GM10248 (cell line): Measurements from ENCODE around the gene MAPK8IP3.

ENCODE experiments used
- CTCF ChIA-PET: fragments of 300-600 bp; sonication (Branson Sonifier 250); formaldehyde crosslinking; extraction: SDS; loops from one replicate; lab custom pipeline; 2021; ENCODE audit warnings: antibody characterized with exemption; lab: Yijun Ruan, JAX
- POLR2A ChIA-PET: fragments of 350-650 bp; sonication (Branson Sonifier 250); formaldehyde crosslinking; extraction: SDS; loops from one replicate; lab custom pipeline; 2020; ENCODE audit warnings: antibody characterized with exemption; lab: Yijun Ruan, JAX
- DNase-seq: peaks from one replicate; pipeline ENCODE4 v3.0.0; 2012; ENCODE audit errors: extremely low spot score
- TF ChIP-seq, protein P1 (sequence below): IDR thresholded peaks from 2 replicates; pipeline ENCODE4 v1.5.1; 2012; ENCODE audit warnings: mild to moderate bottlenecking, low read depth; ENCODE audit errors: extremely low read depth, missing control alignments, control extremely low read depth

Gene MAPK8IP3

DNA sequence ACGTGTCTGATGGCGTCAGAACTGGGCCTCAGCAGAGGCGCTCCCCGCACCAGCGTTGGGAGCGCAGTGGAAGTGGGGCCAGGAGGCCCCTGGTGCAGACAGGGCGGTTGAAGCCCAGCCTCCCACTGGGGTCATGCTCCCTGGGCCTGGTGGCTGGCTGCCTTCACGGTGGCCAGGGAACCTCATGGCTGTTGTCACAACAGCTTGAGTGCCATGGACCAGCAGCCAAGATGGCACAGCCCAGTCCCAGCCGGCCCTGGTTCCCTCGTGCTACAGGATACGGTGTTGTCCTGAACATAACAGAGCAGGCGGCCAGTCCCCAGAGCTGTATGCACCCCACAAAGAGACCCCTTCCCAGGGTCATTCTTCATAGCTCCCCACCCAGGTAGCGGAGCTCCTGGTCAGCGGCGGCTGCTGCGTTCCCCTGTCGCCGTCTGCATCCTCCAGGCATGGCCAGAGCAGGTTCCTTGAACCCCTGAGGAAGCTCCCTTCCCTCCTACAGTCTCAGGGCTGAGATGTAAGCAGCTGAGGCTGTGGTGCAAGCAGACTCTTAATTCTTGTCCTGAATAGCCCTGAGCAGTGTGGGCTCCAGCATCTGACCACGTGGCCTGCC, 35.7 kb downstream of the MAPK8IP3 start:
- POLR2A ChIA-PET: interaction anchor here (0.5 kb wide), 1 partner anchor 21 kb away, joined by 5 read pairs; no protein-coding TSS in a partner anchor

DNA sequence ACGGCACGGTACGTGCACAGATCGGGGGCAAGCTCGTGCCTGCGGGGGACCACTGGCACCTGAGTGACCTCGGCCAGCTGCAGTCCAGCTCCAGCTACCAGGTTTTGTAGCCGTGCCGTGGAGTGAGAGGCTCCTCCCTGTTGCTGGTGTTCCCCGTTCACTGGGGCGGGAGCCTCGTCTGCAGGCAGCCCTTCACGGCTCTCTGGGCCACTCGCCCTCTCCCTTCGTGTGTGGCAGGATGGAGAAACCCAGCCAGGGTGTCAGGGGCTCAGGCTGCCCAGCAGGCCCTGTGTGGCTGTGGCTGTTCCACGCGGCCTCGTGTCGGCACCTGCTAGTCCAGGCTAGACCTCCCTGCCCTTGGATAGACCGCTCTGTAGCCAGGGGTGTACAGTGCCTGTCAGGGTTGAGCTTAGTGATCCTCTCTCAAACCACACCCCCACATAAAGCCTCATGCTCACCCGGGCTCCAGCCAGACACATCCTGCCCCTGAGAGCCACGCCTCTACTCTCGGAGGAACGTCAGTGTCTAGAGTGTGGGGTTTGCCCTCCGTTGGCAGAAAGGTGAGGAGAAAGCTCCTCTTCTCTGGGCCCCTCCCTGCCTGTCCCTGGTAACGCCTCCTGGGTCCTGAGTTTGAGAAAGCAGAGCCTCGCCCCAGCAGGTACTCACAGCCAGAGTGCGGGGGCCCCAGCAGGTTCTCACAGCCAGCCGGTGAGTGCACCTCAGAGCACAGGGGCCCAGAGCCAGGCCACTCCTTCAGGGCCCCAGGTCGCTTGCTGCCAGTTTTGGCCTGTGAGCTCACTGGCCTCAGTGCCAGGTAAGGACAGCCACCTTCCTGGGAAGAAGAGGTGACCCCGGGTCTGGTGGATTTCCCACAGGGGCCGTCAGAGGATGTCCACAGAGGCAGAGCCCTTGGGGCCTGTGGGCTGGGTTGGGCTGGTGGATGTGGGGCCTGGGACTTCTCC, 37.7 kb downstream of the MAPK8IP3 start:
- ChIA-PET POLR2A (no interaction called here), CTCF (interaction anchor here (1.3 kb wide), 1 partner anchor 20 kb away, joined by 4 read pairs; no protein-coding TSS in a partner anchor)
- TF ChIP-seq, protein P1, sequence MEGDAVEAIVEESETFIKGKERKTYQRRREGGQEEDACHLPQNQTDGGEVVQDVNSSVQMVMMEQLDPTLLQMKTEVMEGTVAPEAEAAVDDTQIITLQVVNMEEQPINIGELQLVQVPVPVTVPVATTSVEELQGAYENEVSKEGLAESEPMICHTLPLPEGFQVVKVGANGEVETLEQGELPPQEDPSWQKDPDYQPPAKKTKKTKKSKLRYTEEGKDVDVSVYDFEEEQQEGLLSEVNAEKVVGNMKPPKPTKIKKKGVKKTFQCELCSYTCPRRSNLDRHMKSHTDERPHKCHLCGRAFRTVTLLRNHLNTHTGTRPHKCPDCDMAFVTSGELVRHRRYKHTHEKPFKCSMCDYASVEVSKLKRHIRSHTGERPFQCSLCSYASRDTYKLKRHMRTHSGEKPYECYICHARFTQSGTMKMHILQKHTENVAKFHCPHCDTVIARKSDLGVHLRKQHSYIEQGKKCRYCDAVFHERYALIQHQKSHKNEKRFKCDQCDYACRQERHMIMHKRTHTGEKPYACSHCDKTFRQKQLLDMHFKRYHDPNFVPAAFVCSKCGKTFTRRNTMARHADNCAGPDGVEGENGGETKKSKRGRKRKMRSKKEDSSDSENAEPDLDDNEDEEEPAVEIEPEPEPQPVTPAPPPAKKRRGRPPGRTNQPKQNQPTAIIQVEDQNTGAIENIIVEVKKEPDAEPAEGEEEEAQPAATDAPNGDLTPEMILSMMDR: no peak
- no peak for DNase-seq

More for the DNA sequence above, 35.7 kb downstream of the MAPK8IP3 start:
- DNase-seq: no peak
- TF ChIP-seq, protein P1: no peak
- CTCF ChIA-PET: no interaction called here

DNA sequence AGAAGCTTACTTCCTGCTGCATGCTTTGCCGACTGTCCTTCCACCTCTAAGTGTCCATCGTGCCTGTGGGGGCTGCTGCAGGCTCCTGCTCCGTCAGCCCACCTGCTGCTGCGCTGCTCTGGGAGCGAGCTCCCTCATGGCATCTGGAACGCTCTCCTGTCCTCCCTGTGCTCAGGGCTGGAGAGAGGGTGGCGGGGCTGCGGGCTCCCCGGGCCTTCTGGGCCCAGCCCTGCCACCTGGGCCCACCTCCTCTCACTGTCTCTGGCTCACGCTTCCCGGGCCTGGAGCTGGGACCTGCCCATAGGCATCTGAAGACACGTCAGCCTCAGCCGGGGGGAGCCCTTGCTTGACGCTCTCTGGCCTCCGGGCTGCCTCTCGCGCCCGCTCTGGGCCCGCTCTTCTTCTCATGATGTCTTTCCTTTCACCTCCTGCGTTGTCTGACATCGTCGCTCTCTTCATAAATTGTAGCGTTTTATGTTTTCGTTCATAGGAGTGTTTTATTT, 38.4 kb downstream of the MAPK8IP3 start:
- CTCF ChIA-PET: interaction anchor here (1.3 to 1.8 kb wide), 2 partner anchors 21 to 38 kb away, joined by 4 to 7 read pairs; partner anchors contain the start of gene MAPK8IP3
- TF ChIP-seq, protein P1: no peak
- no peak for DNase-seq
- POLR2A ChIA-PET: no interaction called here

DNA sequence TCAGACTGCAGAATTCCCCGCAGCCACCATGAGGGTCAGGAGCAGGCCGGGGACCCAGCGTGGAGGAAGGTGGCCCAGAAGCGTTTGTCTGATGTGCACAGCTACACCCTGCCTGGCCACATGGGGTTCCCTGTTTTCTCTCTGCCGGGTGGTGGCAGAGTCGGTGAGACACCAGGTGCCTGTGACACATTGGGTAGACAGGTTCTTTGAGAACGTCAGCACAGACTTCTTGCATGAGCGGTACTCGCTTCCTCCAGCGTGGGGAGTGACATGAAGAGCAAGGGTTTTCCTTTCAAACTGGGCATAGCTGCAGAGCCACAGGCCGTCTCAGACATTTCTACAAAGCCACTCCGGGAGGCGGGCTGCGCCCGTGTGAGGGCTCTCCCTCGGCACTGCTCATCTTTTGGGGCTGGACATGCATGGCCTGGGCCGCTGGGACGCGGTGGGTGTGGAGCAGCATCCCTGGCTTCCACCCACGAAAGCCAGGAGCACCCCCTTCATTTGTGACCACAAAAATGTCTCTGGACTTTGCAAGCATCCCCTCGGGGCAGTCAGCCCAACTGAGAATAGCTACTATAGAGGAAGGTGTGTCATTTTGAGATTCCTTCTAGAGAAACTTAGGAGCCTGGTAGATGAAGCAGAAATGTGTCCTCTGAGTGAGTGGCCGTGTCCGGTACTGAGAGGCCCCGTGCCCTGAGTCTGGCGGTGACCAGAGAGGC, 39.3 kb downstream of the MAPK8IP3 start:
- ChIA-PET POLR2A (no interaction called here), CTCF (interaction anchor here (1.3 to 1.8 kb wide), 3 partner anchors 13 to 39 kb away, joined by 4 to 7 read pairs (median 4); partner anchors contain the start of gene MAPK8IP3)
- no peak for DNase-seq
- TF ChIP-seq, protein P1: no peak

DNA sequence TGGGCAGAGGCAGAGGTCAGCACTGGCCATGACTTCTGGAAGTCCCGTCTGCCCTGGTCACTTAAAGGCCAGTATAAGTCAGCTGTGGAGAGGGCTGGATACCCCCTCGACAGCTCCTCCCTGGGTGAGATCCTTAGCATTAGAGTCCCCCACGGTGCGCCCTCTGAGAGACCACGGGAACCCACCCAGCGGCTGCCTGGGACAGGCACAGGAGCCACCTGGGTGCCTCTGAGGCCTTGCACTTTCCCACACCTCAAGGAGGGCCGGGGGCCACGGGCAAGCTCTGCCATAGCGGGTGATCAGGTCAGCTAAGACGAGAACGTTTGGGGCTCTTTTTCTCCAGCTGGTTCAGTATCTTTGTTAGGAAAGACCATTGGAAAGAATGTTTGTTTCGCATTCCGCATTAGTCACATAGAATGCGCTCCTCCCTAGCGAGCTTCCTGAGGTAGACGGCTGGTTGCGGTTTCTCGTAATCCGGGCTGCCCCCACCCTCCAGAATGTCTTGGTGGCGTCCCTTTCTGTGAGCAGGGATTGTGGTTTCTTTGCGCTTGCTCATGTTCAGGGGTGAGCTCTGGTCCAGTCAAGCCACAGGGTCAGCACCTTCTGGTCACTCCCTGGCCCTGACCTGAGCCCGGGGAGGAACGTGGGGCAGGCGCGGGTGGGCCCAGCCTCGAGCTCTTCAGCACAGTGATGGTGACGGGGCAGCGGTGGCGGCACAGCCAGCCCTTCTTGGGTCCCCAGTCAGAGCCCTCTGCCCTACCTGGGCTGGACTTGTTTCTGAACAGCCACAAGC, 40.1 kb downstream of the MAPK8IP3 start:
- TF ChIP-seq, protein P1: no peak
- CTCF ChIA-PET: interaction anchor here (1.0 to 1.8 kb wide), 3 partner anchors 14 to 40 kb away, joined by 4 to 7 read pairs (median 4); partner anchors contain the start of gene MAPK8IP3

More for the DNA sequence above, 40.1 kb downstream of the MAPK8IP3 start:
- DNase-seq: no peak
- POLR2A ChIA-PET: no interaction called here
